Ishikawa (cell line): Measurements from ENCODE around the gene EDDM13.

Experiments
- CEBPB ChIP-seq: IDR thresholded peaks from 2 replicates; pipeline ENCODE4 v1.6.1; 2012
- CREB1 ChIP-seq: IDR thresholded peaks from 2 replicates; pipeline ENCODE4 v1.6.1; 2012; ENCODE audit warnings: low read depth
- EGR1 ChIP-seq: IDR thresholded peaks from 2 replicates; pipeline ENCODE4 v1.6.1; 2012
- EP300 ChIP-seq: IDR thresholded peaks from 2 replicates; pipeline ENCODE4 v1.6.1; 2012; ENCODE audit warnings: borderline replicate concordance
- FOXM1 ChIP-seq: IDR thresholded peaks from 2 replicates; pipeline ENCODE4 v1.6.1; 2012; ENCODE audit warnings: low read depth, borderline replicate concordance
- MAX ChIP-seq: IDR thresholded peaks from 2 replicates; pipeline ENCODE4 v1.6.1; 2012
- NFIC ChIP-seq: IDR thresholded peaks from 2 replicates; pipeline ENCODE4 v1.6.1; 2012
- RAD21 ChIP-seq: IDR thresholded peaks from 2 replicates; pipeline ENCODE4 v1.6.1; 2012; ENCODE audit warnings: low read depth
- REST ChIP-seq: IDR thresholded peaks from 2 replicates; pipeline ENCODE4 v1.6.1; 2012; ENCODE audit warnings: low read depth, mild to moderate bottlenecking
- TAF1 ChIP-seq: IDR thresholded peaks from 2 replicates; pipeline ENCODE4 v1.6.1; 2012; ENCODE audit warnings: low read depth, mild to moderate bottlenecking
- TCF12 ChIP-seq: IDR thresholded peaks from 2 replicates; pipeline ENCODE4 v1.6.1; 2012; ENCODE audit warnings: low read depth
- TEAD4 ChIP-seq: IDR thresholded peaks from 2 replicates; pipeline ENCODE4 v1.6.1; 2012
- YY1 ChIP-seq: IDR thresholded peaks from 2 replicates; pipeline ENCODE4 v1.6.1; 2012; ENCODE audit warnings: low read depth
- ZBTB7A ChIP-seq: IDR thresholded peaks from 2 replicates; pipeline ENCODE4 v1.6.1; 2012; ENCODE audit warnings: low read depth

- TF ChIP-seq REST (no peak), RAD21 (no peak), MAX (no peak), TCF12 (peak; percentile 10; the same call in 1 of the 2 replicates), EP300 (no peak), TAF1 (peak; percentile 41; the same call in 1 of the 2 replicates), CEBPB (no peak), TEAD4 (no peak), EGR1 (no peak), YY1 (no peak), NFIC (no peak), CREB1 (no peak), FOXM1 (no peak; the same call in 1 of the 2 replicates), ZBTB7A (no peak)
These were observed 42.7 kb downstream of the EDDM13 start for GRCh38 chr19:56315077-56315828.
